Mesendoderm (in vitro differentiated cells): ENCODE data around the gene CAMK2N1.

Experiments
- DNase-seq: peaks from one replicate; pipeline ENCODE4 v3.0.0; 2013
- H2AK5ac ChIP-seq: 2 replicates; pipeline ENCODE4 v1.6.1; 2013; ENCODE audit warnings: low read length, inconsistent platforms
- H2BK120ac ChIP-seq: 2 replicates; pipeline ENCODE4 v1.6.1; 2013; ENCODE audit warnings: low read depth, mild to moderate bottlenecking, low read length, moderate library complexity, mixed read lengths
- H2BK15ac ChIP-seq: replicated peaks from 2 replicates; pipeline ENCODE4 v1.6.1; 2013; ENCODE audit warnings: low read depth, mild to moderate bottlenecking, moderate library complexity
- H2BK5ac ChIP-seq: 2 replicates; pipeline ENCODE4 v1.6.1; 2013; ENCODE audit warnings: low read length, inconsistent platforms
- H3K18ac ChIP-seq: 2 replicates; pipeline ENCODE4 v1.6.1; 2013; ENCODE audit warnings: mild to moderate bottlenecking, low read length, mixed read lengths
- H3K23ac ChIP-seq: one replicate; pipeline ENCODE4 v1.6.1; 2013; ENCODE audit warnings: low read length
- H3K27ac ChIP-seq: 2 replicates; pipeline ENCODE4 v1.5.1; 2013; ENCODE audit warnings: low read depth, mild to moderate bottlenecking, inconsistent platforms, low read length, moderate library complexity
- H3K27me3 ChIP-seq: 2 replicates; pipeline ENCODE4 v1.6.1; 2013; ENCODE audit warnings: low read length, control low read depth, mild to moderate bottlenecking, inconsistent platforms; ENCODE audit not compliant: insufficient read depth, poor library complexity
- H3K36me3 ChIP-seq: 2 replicates; pipeline ENCODE4 v1.6.1; 2013; ENCODE audit warnings: low read length, inconsistent platforms; ENCODE audit not compliant: control insufficient read depth, insufficient read depth
- H3K4ac ChIP-seq: one replicate; pipeline ENCODE4 v1.6.1; 2013; ENCODE audit warnings: low read depth, mild to moderate bottlenecking, low read length, moderate library complexity
- H3K4me1 ChIP-seq: 2 replicates; pipeline ENCODE4 v1.6.1; 2013; ENCODE audit warnings: low read depth, low read length, inconsistent platforms; ENCODE audit not compliant: control insufficient read depth
- H3K4me2 ChIP-seq: 2 replicates; pipeline ENCODE4 v1.6.1; 2013; ENCODE audit warnings: low read length
- H3K4me3 ChIP-seq: 2 replicates; pipeline ENCODE4 v1.5.1; 2013; ENCODE audit warnings: mild to moderate bottlenecking, low read length
- H3K56ac ChIP-seq: one replicate; pipeline ENCODE4 v1.6.1; 2013; ENCODE audit warnings: low read length
- H3K79me1 ChIP-seq: 2 replicates; pipeline ENCODE4 v1.6.1; 2013; ENCODE audit warnings: low read length, inconsistent platforms
- H3K79me2 ChIP-seq: 2 replicates; pipeline ENCODE4 v1.6.1; 2013; ENCODE audit warnings: mild to moderate bottlenecking, low read length; ENCODE audit not compliant: control insufficient read depth, insufficient read depth
- H3K9ac ChIP-seq: 2 replicates; pipeline ENCODE4 v1.6.1; 2013; ENCODE audit warnings: low read length, inconsistent platforms
- H4K5ac ChIP-seq: one replicate; pipeline ENCODE4 v1.6.1; 2013; ENCODE audit warnings: low read length
- H4K8ac ChIP-seq: one replicate; pipeline ENCODE4 v1.6.1; 2013; ENCODE audit warnings: low read depth, mild to moderate bottlenecking, control low read depth, low read length, moderate library complexity
- WGBS: extraction: QIAGEN DNeasy Blood & Tissue Kit; methylation state at CpG from one replicate; pipeline ENCODE4 v1.1.7; 2013; ENCODE audit warnings: low lambda C conversion rate, missing lambda C conversion rate; ENCODE audit not compliant: insufficient coverage; ENCODE audit errors: extremely low coverage; 5-methylcytosine and 5-hydroxymethylcytosine counted together

CAMK2N1 gene

GRCh38 chr1:20466273-20466672, 19.7 kb downstream of the CAMK2N1 start:
- no peak overlapping the region for H3K23ac ChIP-seq
- H3K27ac ChIP-seq, result no peak overlapping the region
- no peak overlapping the region for H3K4me3 ChIP-seq
- H2BK5ac ChIP-seq, result no peak overlapping the region
- H3K4me1 ChIP-seq, result no peaks in the 10 kb centered on the region
- H2AK5ac ChIP-seq, result no peak overlapping the region
- no peak overlapping the region for H3K56ac ChIP-seq
- no peaks in the 10 kb centered on the region for H3K27me3 ChIP-seq
- no peak overlapping the region for H2BK15ac ChIP-seq
- no peak overlapping the region for H3K4me2 ChIP-seq
- no peaks in the 10 kb centered on the region for H3K36me3 ChIP-seq
- no peak overlapping the region for H2BK120ac ChIP-seq
- no peaks in the 10 kb centered on the region for H3K79me1 ChIP-seq
- H3K79me2 ChIP-seq, result no peaks in the 10 kb centered on the region
- H4K8ac ChIP-seq, result no peak overlapping the region
- no peak overlapping the region for H4K5ac ChIP-seq
- WGBS, result no CpG with 5 or more reads among the region's 9 CpGs
- H3K4ac ChIP-seq, result no peak overlapping the region
- no peak overlapping the region for H3K18ac ChIP-seq
- no peak for DNase-seq
- no peak overlapping the region for H3K9ac ChIP-seq

- H3K4me1 ChIP-seq, result no peaks in the 10 kb centered on the region
- no peak overlapping the region for H4K5ac ChIP-seq
- H3K18ac ChIP-seq, result no peak overlapping the region
- no peak overlapping the region for H2AK5ac ChIP-seq
- DNase-seq, result no peak
- no peaks in the 10 kb centered on the region for H3K27me3 ChIP-seq
- no peaks in the 10 kb centered on the region for H3K79me2 ChIP-seq
- no peak overlapping the region for H3K27ac ChIP-seq
- H3K23ac ChIP-seq, result no peak overlapping the region
- no peak overlapping the region for H3K56ac ChIP-seq
- no peaks in the 10 kb centered on the region for H3K79me1 ChIP-seq
- H3K36me3 ChIP-seq, result no peaks in the 10 kb centered on the region
- H2BK5ac ChIP-seq, result no peak overlapping the region
- no peak overlapping the region for H2BK120ac ChIP-seq
- H4K8ac ChIP-seq, result no peak overlapping the region
- H3K4me2 ChIP-seq, result no peak overlapping the region
- no peak overlapping the region for H3K4me3 ChIP-seq
- no peak overlapping the region for H3K9ac ChIP-seq
- no CpG with 5 or more reads among the region's 5 CpGs for WGBS
- H3K4ac ChIP-seq, result no peak overlapping the region
- no peak overlapping the region for H2BK15ac ChIP-seq
Measured at GRCh38 chr1:20465187-20465586, 20.8 kb downstream of the CAMK2N1 start.

GRCh38 chr1:20463502-20463901, 22.5 kb downstream of the CAMK2N1 start:
- Histone ChIP-seq H3K18ac (no peak overlapping the region), H3K4me3 (no peak overlapping the region), H4K5ac (no peak overlapping the region), H3K36me3 (no peaks in the 10 kb centered on the region), H2BK15ac (no peak overlapping the region), H3K79me1 (no peaks in the 10 kb centered on the region), H3K23ac (no peak overlapping the region), H3K27me3 (no peaks in the 10 kb centered on the region), H3K9ac (no peak overlapping the region), H2BK5ac (no peak overlapping the region), H3K27ac (no peak overlapping the region), H3K56ac (no peak overlapping the region), H2BK120ac (no peak overlapping the region), H3K4me1 (no peaks in the 10 kb centered on the region), H3K4me2 (no peak overlapping the region), H4K8ac (no peak overlapping the region), H2AK5ac (no peak overlapping the region), H3K79me2 (no peaks in the 10 kb centered on the region), H3K4ac (no peak overlapping the region)
- no CpG with 5 or more reads among the region's 1 CpG for WGBS
- DNase-seq, result no peak

GRCh38 chr1:20462397-20462796, 23.6 kb downstream of the CAMK2N1 start:
- H3K4ac ChIP-seq, result no peak overlapping the region
- H3K27me3 ChIP-seq, result no peaks in the 10 kb centered on the region
- H3K23ac ChIP-seq, result no peak overlapping the region
- no peak overlapping the region for H3K4me3 ChIP-seq
- H3K4me1 ChIP-seq, result no peaks in the 10 kb centered on the region
- no peak overlapping the region for H3K27ac ChIP-seq
- H2BK5ac ChIP-seq, result no peak overlapping the region
- no peak overlapping the region for H4K5ac ChIP-seq
- H3K18ac ChIP-seq, result no peak overlapping the region
- H3K9ac ChIP-seq, result no peak overlapping the region
- H2BK120ac ChIP-seq, result no peak overlapping the region
- no peaks in the 10 kb centered on the region for H3K79me1 ChIP-seq
- no peak overlapping the region for H4K8ac ChIP-seq
- no peaks in the 10 kb centered on the region for H3K36me3 ChIP-seq
- no peak overlapping the region for H2AK5ac ChIP-seq
- no peak overlapping the region for H3K56ac ChIP-seq
- no peak for DNase-seq
- no peak overlapping the region for H3K4me2 ChIP-seq
- H3K79me2 ChIP-seq, result no peaks in the 10 kb centered on the region
- WGBS, result no CpG with 5 or more reads among the region's 3 CpGs
- H2BK15ac ChIP-seq, result no peak overlapping the region

GRCh38 chr1:20458717-20459116, 27.3 kb downstream of the CAMK2N1 start:
- no peak overlapping the region for H2AK5ac ChIP-seq
- H3K4me1 ChIP-seq, result no peaks in the 10 kb centered on the region
- no peak overlapping the region for H3K18ac ChIP-seq
- no peak overlapping the region for H3K4me2 ChIP-seq
- H3K36me3 ChIP-seq, result no peaks in the 10 kb centered on the region
- H3K79me2 ChIP-seq, result no peaks in the 10 kb centered on the region
- no peak overlapping the region for H2BK5ac ChIP-seq
- no peak overlapping the region for H3K4me3 ChIP-seq
- H4K5ac ChIP-seq, result no peak overlapping the region
- no peak overlapping the region for H3K9ac ChIP-seq
- no peak overlapping the region for H4K8ac ChIP-seq
- no peaks in the 10 kb centered on the region for H3K79me1 ChIP-seq
- no peak overlapping the region for H3K4ac ChIP-seq
- H3K56ac ChIP-seq, result no peak overlapping the region
- H3K27ac ChIP-seq, result no peak overlapping the region
- no peak overlapping the region for H3K23ac ChIP-seq
- DNase-seq, result no peak
- H3K27me3 ChIP-seq, result no peaks in the 10 kb centered on the region
- WGBS, result no CpG with 5 or more reads among the region's 2 CpGs
- no peak overlapping the region for H2BK15ac ChIP-seq
- no peak overlapping the region for H2BK120ac ChIP-seq

GRCh38 chr1:20454004-20454403, 32.0 kb downstream of the CAMK2N1 start:
- no peak overlapping the region for H3K56ac ChIP-seq
- no peaks in the 10 kb centered on the region for H3K4me1 ChIP-seq
- no CpG with 5 or more reads among the region's 4 CpGs for WGBS
- no peaks in the 10 kb centered on the region for H3K79me1 ChIP-seq
- H4K5ac ChIP-seq, result no peak overlapping the region
- H3K9ac ChIP-seq, result no peak overlapping the region
- no peaks in the 10 kb centered on the region for H3K36me3 ChIP-seq
- no peak overlapping the region for H2BK5ac ChIP-seq
- H2AK5ac ChIP-seq, result no peak overlapping the region
- no peaks in the 10 kb centered on the region for H3K79me2 ChIP-seq
- no peak overlapping the region for H3K4me3 ChIP-seq
- no peak for DNase-seq
- no peak overlapping the region for H3K27ac ChIP-seq
- H3K23ac ChIP-seq, result no peak overlapping the region
- no peak overlapping the region for H4K8ac ChIP-seq
- H3K27me3 ChIP-seq, result no peaks in the 10 kb centered on the region
- no peak overlapping the region for H2BK120ac ChIP-seq
- H3K18ac ChIP-seq, result no peak overlapping the region
- H3K4ac ChIP-seq, result no peak overlapping the region
- H3K4me2 ChIP-seq, result no peak overlapping the region
- H2BK15ac ChIP-seq, result no peak overlapping the region
